Measurements from ENCODE around the gene KLK12.

Gene KLK12

DNA sequence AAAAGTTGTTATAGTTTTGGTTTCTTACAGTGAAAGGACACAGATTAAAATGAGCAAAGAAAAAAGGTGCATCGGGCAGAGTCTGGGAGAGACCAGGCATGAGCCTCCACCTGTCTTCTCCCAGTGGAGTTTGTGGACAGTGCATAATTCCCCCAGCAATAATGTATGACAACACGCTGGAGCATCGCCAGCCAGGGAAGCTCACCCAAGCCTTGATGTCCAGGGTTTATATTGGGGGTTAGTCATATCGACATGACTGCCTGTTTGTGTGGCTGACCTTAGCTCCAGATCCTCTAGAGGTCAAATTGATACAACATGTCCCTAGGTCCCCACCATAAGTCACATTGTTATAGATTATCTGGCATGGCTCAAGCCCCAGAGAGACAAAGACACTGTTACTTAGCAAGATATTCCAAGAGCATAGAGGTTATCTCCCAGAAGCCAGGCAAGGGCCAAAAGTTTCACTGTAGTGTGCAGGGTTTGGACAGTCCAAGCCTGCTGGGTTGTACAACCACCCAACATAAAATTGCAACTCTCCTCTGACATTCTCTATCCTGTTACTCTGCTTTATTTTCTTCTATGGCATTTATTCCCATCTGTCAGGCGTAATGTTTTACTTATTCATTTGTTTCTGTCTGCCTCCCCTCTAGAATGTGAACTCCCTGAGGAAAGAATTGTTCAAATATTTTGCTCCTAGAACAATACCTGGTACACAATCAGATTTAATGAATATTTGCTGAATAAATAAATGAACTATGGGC, 35.7 kb upstream of the KLK12 start:
- no peak overlapping the region for H3K4me3 ChIP-seq (ENCODE audit: low read depth in 1 of 2, low read length in 2 of 2)
- H3K27me3 ChIP-seq (ENCODE audit: low read depth, low read length): peaks cover 2% of the 10 kb centered on the region

DNA sequence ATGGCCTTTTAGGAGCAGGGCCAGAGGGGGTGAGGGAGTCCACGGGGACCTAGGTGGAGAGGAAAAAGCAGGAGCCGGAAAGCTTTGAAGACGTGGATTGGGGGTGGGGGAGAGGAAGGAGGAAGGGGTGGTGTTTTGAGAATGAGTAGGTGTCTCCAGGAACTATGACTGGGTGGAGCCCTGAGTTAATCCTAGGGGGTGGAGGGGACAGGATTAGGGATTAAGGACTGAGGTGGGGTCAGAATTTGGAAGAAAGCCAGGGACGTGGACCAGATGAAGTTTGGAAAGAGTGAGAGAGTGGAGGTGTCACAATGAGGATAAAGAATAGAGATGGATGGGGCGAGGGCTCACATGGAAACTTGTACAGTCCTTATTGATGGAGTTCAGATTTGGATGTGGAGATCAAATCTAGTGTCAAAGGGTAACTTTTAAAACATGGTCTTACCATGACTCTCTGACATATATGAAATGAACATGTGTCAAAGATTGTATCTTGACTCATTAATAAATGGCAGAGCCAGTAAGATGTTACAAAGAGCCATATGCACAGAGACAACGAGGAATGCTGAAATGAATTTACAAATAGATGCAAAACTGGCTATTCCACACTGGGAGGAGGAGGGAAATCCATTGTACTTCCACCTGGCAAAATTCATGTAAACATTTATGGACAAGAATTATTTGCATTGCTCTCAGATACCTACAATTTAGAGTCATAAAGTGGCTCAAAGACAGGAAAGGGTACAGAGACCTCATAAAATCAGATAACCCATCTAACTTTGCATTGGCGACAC, 31.8 kb upstream of the KLK12 start:
- Histone ChIP-seq H3K9me3 (ENCODE audit: control insufficient read depth in 1 of 2, low read length in 2 of 2) (no peaks in the 10 kb centered on the region), H3K4me1 (ENCODE audit: control insufficient read depth in 1 of 2, insufficient read depth in 2 of 2, low read length in 2 of 2) (peaks cover 0 to 3% of the 10 kb centered on the region in 2 donors), H3K4me3 (ENCODE audit: low read depth in 1 of 2, low read length in 2 of 2) (no peak overlapping the region), H3K27me3 (ENCODE audit: low read depth, low read length) (peaks cover 18% of the 10 kb centered on the region), H3K27ac (ENCODE audit: low read length) (no peak overlapping the region), H3K36me3 (ENCODE audit: control insufficient read depth in 1 of 2, insufficient read depth in 2 of 2, low read length in 2 of 2) (no peaks in the 10 kb centered on the region)

More for the DNA sequence above, 35.7 kb upstream of the KLK12 start:
- Histone ChIP-seq H3K27ac (ENCODE audit: low read length) (no peak overlapping the region), H3K4me1 (ENCODE audit: control insufficient read depth in 1 of 2, insufficient read depth in 2 of 2, low read length in 2 of 2) (no peaks in the 10 kb centered on the region), H3K36me3 (ENCODE audit: control insufficient read depth in 1 of 2, insufficient read depth in 2 of 2, low read length in 2 of 2) (no peaks in the 10 kb centered on the region), H3K9me3 (ENCODE audit: control insufficient read depth in 1 of 2, low read length in 2 of 2) (peaks cover 0 to 6% of the 10 kb centered on the region in 2 donors)

DNA sequence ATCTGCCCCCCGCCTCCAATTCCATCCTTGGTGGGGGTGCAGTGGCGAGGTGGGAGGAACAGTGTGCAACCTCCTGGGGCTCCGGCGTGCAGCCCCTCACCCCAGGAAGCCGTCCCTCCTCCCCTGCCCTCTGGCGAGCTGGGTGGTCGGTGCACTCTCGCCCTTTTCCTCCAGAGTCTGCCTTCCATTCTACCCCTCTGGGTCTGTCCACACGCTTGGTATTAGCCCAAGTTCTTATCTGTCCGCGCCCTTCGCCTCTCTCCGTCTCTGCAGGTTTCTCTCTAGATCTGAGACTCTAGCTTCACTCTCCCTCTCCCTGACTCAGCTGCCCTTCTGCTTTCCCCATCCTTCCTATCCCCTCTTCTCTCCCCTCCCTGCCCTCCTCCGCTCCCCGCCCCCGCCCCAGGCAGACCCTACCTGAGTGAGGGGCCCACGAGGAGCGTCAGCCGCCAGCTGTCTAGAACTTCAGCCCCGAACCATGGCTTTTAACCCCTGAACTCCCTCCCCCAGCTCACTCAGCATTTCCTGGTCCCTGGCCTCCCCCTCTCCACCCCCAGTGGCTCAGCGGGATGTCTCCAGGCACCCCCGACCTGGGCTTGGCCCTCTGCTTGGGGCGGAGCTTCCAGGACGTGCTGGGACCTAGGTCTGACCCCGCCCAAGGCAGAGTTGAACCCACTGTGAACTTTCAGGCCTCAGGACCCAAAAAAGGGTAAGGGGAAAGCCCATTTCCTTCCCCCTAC, 30.6 kb upstream of the KLK12 start:
- Histone ChIP-seq H3K27me3 (ENCODE audit: low read depth, low read length) (peaks cover 18% of the 10 kb centered on the region), H3K27ac (ENCODE audit: low read length) (no peak overlapping the region), H3K4me3 (ENCODE audit: low read depth in 1 of 2, low read length in 2 of 2) (no peak overlapping the region)

DNA sequence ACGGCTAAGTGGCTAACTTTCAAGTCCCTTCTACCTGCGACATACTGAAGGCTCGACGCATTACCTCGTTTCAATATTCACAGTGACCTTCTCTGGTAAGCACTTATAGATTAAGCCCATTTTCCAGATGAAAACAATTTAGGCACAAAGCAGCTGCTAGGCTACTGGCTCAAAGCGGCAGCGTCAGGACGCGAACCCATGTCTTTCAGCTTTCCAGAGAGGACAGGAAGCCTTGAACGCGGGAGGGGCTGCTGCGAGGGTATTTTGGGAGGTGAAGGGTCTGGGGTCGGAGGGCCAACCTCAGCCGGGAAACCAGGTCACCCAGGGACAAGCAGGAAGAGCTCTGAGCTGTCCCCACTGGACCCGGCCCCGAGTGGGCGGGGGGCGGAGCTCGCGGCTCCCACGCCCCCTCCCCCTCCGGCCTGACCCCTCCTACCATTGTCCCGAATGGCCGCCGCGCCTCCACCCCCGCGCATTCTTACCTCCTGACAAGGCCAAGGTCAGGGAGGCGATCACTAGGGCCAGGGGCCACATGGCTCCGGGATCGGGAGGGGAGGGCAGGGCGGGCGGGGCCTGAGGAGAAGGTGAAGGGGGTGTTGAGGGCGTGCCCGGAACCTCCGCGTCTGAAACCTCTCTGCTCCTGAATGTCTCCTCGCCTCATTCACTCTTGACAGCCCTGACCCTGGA, 29.9 kb upstream of the KLK12 start, which contains the start of gene KLK13:
TSS of gene KLK13 (minus strand) at position 559 of the 687 bp plus-strand sequence. CDS start at position 534, 25 bp downstream.
- no peaks in the 10 kb centered on the region for H3K9me3 ChIP-seq (ENCODE audit: control insufficient read depth in 1 of 2, low read length in 2 of 2)
- peaks cover 18% of the 10 kb centered on the region for H3K27me3 ChIP-seq (ENCODE audit: low read depth, low read length)
- no peak within 1 kb of the TSS for H3K4me3 ChIP-seq (ENCODE audit: low read depth in 1 of 2, low read length in 2 of 2)
- no peaks in the 10 kb centered on the region for H3K36me3 ChIP-seq (ENCODE audit: control insufficient read depth in 1 of 2, insufficient read depth in 2 of 2, low read length in 2 of 2)
- H3K27ac ChIP-seq (ENCODE audit: low read length): no peak within 1 kb of the TSS
- H3K4me1 ChIP-seq (ENCODE audit: control insufficient read depth in 1 of 2, insufficient read depth in 2 of 2, low read length in 2 of 2): peaks cover 0 to 3% of the 10 kb centered on the region in 2 donors

More for the DNA sequence above, 30.6 kb upstream of the KLK12 start:
- Histone ChIP-seq H3K36me3 (ENCODE audit: control insufficient read depth in 1 of 2, insufficient read depth in 2 of 2, low read length in 2 of 2) (no peaks in the 10 kb centered on the region), H3K9me3 (ENCODE audit: control insufficient read depth in 1 of 2, low read length in 2 of 2) (no peaks in the 10 kb centered on the region), H3K4me1 (ENCODE audit: control insufficient read depth in 1 of 2, insufficient read depth in 2 of 2, low read length in 2 of 2) (peaks cover 0 to 3% of the 10 kb centered on the region in 2 donors)

DNA sequence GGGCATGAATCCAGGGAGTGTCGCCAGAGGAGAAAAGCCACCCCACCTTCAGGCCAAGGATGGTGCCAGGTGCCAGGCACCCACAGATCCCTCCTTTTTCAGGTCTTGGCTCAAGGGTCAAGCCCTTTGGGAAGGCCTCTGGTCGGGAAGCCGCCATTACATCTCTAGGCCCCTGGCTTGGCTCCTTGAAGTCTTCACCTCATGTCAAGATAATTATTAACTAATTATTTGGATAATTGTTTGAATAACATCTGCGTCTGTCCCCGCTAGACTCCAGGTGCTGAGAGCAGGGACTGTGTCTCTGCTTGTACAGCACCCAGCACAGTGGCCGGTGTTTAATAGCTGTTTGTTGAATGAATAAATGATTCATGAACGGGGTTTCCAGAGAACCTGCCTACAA, 28.9 kb upstream of the KLK12 start:
- peaks cover 0 to 3% of the 10 kb centered on the region in 2 donors for H3K4me1 ChIP-seq (ENCODE audit: control insufficient read depth in 1 of 2, insufficient read depth in 2 of 2, low read length in 2 of 2)
- H3K27me3 ChIP-seq (ENCODE audit: low read depth, low read length): peaks cover 18% of the 10 kb centered on the region
- H3K36me3 ChIP-seq (ENCODE audit: control insufficient read depth in 1 of 2, insufficient read depth in 2 of 2, low read length in 2 of 2): no peaks in the 10 kb centered on the region
- H3K9me3 ChIP-seq (ENCODE audit: control insufficient read depth in 1 of 2, low read length in 2 of 2): no peaks in the 10 kb centered on the region
- H3K4me3 ChIP-seq (ENCODE audit: low read depth in 1 of 2, low read length in 2 of 2): no peak overlapping the region
- H3K27ac ChIP-seq (ENCODE audit: low read length): no peak overlapping the region

DNA sequence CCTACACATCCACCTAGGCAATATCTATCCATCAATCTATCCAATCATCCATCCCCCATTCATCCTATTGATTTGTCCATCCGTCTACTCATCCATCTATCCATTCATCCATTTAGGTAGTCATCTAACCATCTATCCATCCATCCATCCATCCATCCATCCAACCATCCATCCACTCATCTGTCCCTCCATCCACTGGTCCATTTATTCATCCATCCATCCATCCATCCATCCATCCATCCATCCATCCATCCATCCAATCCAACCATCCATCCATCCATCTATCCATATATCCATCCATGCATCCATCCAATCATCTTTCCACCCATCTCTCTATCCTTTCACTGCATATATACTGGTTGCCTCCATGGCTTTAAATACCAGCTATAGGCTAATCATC, 26.2 kb upstream of the KLK12 start:
- Histone ChIP-seq H3K4me1 (ENCODE audit: control insufficient read depth in 1 of 2, insufficient read depth in 2 of 2, low read length in 2 of 2) (peaks cover 0 to 3% of the 10 kb centered on the region in 2 donors), H3K27me3 (ENCODE audit: low read depth, low read length) (peaks cover 18% of the 10 kb centered on the region), H3K27ac (ENCODE audit: low read length) (no peak overlapping the region), H3K36me3 (ENCODE audit: control insufficient read depth in 1 of 2, insufficient read depth in 2 of 2, low read length in 2 of 2) (no peaks in the 10 kb centered on the region), H3K9me3 (ENCODE audit: control insufficient read depth in 1 of 2, low read length in 2 of 2) (no peaks in the 10 kb centered on the region), H3K4me3 (ENCODE audit: low read depth in 1 of 2, low read length in 2 of 2) (no peak overlapping the region)

DNA sequence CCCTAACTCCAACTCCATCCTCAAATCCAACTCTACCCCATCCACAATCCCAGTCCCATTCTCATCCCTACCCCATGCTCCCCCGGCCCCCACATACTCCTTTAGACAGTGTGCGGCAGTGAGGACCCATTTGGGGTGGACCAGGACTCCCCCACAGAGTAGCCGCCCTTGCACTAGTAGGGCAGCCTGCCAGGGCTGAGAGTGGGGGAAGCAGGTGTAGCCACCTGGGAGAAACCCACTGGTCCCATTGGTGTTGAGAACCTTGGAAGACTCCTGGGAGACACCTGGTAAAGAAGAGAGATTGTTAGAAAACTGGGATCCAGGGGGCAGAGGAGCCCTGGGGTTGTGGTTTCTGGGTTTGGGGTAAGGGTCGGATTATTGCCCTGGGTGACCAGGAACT, 25.5 kb upstream of the KLK12 start:
- peaks cover 14% of the 10 kb centered on the region for H3K27me3 ChIP-seq (ENCODE audit: low read depth, low read length)
- no peaks in the 10 kb centered on the region for H3K9me3 ChIP-seq (ENCODE audit: control insufficient read depth in 1 of 2, low read length in 2 of 2)

DNA sequence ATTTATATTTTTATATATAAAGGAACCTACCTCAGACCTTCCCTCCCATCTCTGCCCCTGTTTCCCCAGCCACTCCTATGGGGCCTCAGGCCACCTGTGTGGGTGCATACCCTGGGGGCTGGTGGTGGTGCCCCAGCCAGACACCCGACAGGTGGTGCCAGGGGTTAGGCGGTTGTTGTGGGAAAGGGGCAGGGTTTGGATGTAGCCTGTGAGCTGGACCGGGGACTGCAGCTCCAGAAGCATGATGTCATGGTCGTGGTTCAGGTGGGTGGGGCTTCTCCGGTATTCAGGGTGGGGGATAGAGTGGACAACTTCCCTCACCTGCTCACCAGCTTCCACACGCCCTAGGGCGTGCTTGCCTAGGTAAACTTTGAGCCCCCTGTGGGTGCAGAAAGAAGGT, 24.9 kb upstream of the KLK12 start:
- peaks cover 11% of the 10 kb centered on the region for H3K27me3 ChIP-seq (ENCODE audit: low read depth, low read length)
- peaks cover 0 to 2% of the 10 kb centered on the region in 2 donors for H3K4me1 ChIP-seq (ENCODE audit: control insufficient read depth in 1 of 2, insufficient read depth in 2 of 2, low read length in 2 of 2)
- H3K9me3 ChIP-seq (ENCODE audit: control insufficient read depth in 1 of 2, low read length in 2 of 2): no peaks in the 10 kb centered on the region
- H3K4me3 ChIP-seq (ENCODE audit: low read depth in 1 of 2, low read length in 2 of 2): no peak overlapping the region
- H3K36me3 ChIP-seq (ENCODE audit: control insufficient read depth in 1 of 2, insufficient read depth in 2 of 2, low read length in 2 of 2): no peaks in the 10 kb centered on the region
- H3K27ac ChIP-seq (ENCODE audit: low read length): no peak overlapping the region

More for the DNA sequence above, 25.5 kb upstream of the KLK12 start:
- H3K4me3 ChIP-seq (ENCODE audit: low read depth in 1 of 2, low read length in 2 of 2): no peak overlapping the region
- no peaks in the 10 kb centered on the region for H3K36me3 ChIP-seq (ENCODE audit: control insufficient read depth in 1 of 2, insufficient read depth in 2 of 2, low read length in 2 of 2)
- H3K4me1 ChIP-seq (ENCODE audit: control insufficient read depth in 1 of 2, insufficient read depth in 2 of 2, low read length in 2 of 2): peaks cover 0 to 3% of the 10 kb centered on the region in 2 donors
- H3K27ac ChIP-seq (ENCODE audit: low read length): no peak overlapping the region

DNA sequence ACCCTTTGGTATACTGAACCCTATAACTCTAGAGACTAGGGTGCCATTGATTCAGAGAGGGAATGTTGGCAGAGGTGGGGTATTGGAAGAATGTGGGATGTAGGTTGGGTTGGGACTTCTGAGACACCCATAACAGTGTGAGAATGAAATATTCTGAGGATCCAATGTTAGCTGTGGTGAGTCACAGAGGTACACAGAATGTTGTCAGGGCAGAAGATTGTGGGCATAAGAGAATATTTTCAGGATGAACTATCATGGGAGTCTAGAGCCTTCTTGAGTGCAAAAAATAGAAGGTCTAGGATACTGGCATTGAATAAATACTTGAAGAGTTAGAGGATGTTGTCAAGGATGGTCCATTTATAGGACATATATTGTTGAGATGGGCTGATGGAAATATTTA, 21.1 kb upstream of the KLK12 start:
- H3K4me1 ChIP-seq (ENCODE audit: control insufficient read depth in 1 of 2, insufficient read depth in 2 of 2, low read length in 2 of 2): no peaks in the 10 kb centered on the region
- H3K27me3 ChIP-seq (ENCODE audit: low read depth, low read length): no peaks in the 10 kb centered on the region
- H3K4me3 ChIP-seq (ENCODE audit: low read depth in 1 of 2, low read length in 2 of 2): no peak overlapping the region
- H3K9me3 ChIP-seq (ENCODE audit: control insufficient read depth in 1 of 2, low read length in 2 of 2): no peaks in the 10 kb centered on the region
- no peak overlapping the region for H3K27ac ChIP-seq (ENCODE audit: low read length)
- H3K36me3 ChIP-seq (ENCODE audit: control insufficient read depth in 1 of 2, insufficient read depth in 2 of 2, low read length in 2 of 2): no peaks in the 10 kb centered on the region

DNA sequence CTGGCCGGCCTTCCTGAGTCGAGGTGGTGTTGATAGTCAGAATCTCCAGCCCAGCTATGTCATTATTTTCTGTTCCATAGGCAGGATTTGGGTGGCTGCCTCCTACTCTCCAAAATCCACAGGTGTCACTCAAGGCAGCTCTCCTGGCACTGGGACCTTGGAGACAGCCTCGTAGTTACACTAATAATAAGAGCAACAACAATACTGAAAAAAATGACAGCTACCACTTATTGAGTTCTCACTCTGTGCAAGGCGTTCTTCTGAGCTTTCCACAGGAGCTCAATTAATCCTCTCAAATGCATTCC, 12.2 kb upstream of the KLK12 start:
- Histone ChIP-seq H3K4me1 (ENCODE audit: control insufficient read depth in 1 of 2, insufficient read depth in 2 of 2, low read length in 2 of 2) (peaks cover 0 to 4% of the 10 kb centered on the region in 2 donors), H3K27ac (ENCODE audit: low read length) (no peak overlapping the region), H3K36me3 (ENCODE audit: control insufficient read depth in 1 of 2, insufficient read depth in 2 of 2, low read length in 2 of 2) (no peaks in the 10 kb centered on the region), H3K4me3 (ENCODE audit: low read depth in 1 of 2, low read length in 2 of 2) (no peak overlapping the region), H3K9me3 (ENCODE audit: control insufficient read depth in 1 of 2, low read length in 2 of 2) (no peaks in the 10 kb centered on the region), H3K27me3 (ENCODE audit: low read depth, low read length) (no peaks in the 10 kb centered on the region)

DNA sequence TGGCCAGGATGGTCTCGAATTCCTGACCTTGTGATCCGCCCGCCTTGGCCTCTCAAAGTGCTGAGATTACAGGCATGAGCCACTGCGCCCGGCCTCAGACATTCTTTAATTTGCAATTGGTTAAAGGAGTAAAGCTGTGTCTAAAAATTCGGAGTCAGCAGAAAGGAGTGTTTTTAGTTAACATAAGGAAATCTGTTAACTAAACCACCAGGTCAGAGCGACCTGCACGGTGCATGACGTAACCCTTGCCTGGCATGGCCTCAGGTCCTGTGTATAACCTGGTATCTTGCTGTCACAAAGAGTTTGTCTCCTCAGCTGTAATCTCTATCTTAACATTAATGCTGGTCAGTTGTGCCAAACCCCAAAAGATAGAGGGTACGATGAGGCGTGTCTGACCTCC, 9.5 kb upstream of the KLK12 start:
- peaks cover 0 to 4% of the 10 kb centered on the region in 2 donors for H3K4me1 ChIP-seq (ENCODE audit: control insufficient read depth in 1 of 2, insufficient read depth in 2 of 2, low read length in 2 of 2)
- no peaks in the 10 kb centered on the region for H3K36me3 ChIP-seq (ENCODE audit: control insufficient read depth in 1 of 2, insufficient read depth in 2 of 2, low read length in 2 of 2)
- no peaks in the 10 kb centered on the region for H3K27me3 ChIP-seq (ENCODE audit: low read depth, low read length)
- H3K27ac ChIP-seq (ENCODE audit: low read length): no peak overlapping the region
- H3K9me3 ChIP-seq (ENCODE audit: control insufficient read depth in 1 of 2, low read length in 2 of 2): no peaks in the 10 kb centered on the region
- no peak overlapping the region for H3K4me3 ChIP-seq (ENCODE audit: low read depth in 1 of 2, low read length in 2 of 2)

Measured in muscle layer of duodenum (tissue), 2 donors.